Measurements from ENCODE around the gene SLC22A31. TPM values are rescaled to one million over a fixed set of nuclear protein-coding genes. Genes with fewer than 3 reads are reported as not detected.
A peak's percentile ranks its signal among the peaks of the same experiment; 100 is the strongest.

The SLC22A31 gene
- total RNA-seq, 2 experiments from 2014 or later = 0.25 to 0.34 TPM

DNA sequence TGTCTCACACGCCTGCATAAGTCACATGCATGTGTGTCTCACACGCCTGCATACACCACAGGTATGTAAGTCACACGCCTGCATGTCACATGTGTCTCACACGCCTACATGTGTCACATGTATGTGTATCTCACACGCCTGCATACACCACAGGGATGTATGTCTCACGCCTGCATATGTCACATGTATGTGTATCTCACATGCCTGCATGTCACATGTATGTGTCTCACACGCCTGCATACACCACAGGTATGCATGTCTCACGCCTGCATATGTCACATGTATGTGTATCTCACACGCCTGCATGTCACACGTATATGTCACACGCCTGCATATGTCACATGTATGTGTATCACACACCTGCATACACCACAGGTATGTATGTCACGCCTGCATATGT is 42.6 kb downstream of the SLC22A31 start:
- ATAC-seq (ENCODE audit: low read depth) (no peak), DNase-seq (no peak)
- H3K27me3 Mint-ChIP-seq = no peaks in the 10 kb centered on the region
- H3K27ac Mint-ChIP-seq = no peak overlapping the region
- no peaks in the 10 kb centered on the region for H3K36me3 Mint-ChIP-seq
- no peaks in the 10 kb centered on the region for H3K9me3 Mint-ChIP-seq
- no peaks in the 10 kb centered on the region for H3K4me1 Mint-ChIP-seq
- no peak overlapping the region for H3K4me3 Mint-ChIP-seq
- POLR2A ChIA-PET = no interaction called here

DNA sequence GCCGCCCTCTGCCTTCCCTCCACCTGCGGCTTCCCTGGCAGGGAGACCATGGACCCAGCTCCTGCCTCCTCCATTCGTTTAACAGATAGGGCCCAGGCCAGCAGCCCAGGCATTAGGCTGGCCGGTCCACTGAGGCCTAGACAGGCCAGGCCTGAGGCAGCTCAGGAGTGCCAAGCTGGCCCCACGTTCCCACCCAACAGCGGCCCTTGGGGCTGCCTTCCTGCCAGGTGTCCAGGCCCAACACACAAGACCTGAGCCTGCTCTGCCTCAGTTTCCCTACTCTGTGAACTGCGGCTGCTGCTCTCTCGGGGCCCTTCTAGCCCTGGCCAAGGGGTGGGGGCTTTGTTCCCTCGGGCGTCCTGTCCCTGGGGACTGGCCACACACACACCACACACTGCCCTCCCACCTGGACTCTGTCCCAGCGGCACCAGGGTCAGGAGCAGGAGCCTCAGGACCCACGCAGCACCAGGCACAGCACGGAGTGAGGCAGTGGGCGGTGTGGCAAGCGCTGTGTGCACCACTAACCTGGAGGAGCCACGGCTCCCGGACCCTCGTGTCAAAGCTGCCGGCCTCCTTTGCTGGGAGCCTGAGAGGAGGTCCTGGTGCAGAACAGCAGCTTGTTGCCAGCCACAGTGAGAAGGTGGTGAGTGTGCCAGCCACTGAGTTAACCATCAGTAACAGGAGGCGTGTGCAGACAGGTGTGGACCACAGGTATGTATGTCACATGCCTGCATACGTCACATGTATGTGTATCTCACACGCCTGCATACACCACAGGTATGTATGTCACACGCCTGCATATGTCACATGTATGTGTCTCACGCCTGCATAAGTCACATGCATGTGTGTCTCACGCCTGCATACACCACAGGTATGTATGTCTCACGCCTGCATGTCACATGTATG is 43.3 kb downstream of the SLC22A31 start:
- ATAC-seq (ENCODE audit: low read depth) (no peak), DNase-seq (no peak)
- Mint-ChIP-seq H3K9me3 (no peaks in the 10 kb centered on the region), H3K4me1 (no peaks in the 10 kb centered on the region), H3K4me3 (no peak overlapping the region), H3K27ac (no peak overlapping the region), H3K36me3 (no peaks in the 10 kb centered on the region), H3K27me3 (no peaks in the 10 kb centered on the region)
- POLR2A ChIA-PET = no interaction called here

DNA sequence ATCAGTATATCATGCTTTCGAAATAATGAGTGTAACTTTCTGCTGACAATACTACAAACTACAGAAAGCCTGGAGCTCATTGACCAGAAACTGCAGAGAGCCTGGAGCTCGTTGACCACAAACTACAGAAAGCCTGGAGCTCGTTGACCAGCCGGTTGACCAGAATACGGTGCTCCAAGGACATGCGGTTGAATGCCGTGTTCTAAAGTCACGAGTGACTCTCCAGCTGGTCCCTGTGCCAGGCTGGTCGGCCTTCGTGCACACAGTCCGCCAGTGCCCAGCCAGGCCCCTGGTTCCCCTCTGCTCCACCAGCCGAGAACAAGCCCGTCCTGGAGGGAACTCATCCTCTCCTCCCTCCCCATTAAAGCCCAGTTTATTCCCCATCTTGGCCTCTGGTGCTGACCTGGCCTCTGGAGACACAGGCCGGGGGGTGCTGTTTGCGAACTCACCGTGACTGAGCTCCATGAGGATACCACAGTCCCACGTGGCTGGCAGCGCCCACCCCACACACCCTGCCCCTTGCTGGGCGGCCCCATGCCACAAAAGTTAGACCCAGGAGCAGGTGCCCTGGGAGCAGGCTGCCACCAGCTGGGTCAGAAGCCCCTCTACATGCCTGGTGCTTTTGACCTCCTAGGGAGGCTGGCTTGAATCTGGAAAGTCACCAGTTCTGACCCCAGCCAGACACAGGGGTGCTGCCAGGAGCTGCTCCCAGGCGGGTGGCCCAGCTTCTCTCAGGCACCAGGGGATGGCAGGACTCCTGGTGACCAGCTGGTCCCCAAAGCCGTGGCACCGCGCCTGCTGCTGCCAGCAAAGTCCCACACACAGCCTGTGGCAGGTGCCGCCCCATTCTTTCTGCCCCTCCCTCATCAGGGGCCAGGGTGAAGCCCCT is 44.2 kb downstream of the SLC22A31 start:
- no peak overlapping the region for H3K4me3 Mint-ChIP-seq
- POLR2A ChIA-PET = no interaction called here
- H3K36me3 Mint-ChIP-seq = no peaks in the 10 kb centered on the region
- no peak for DNase-seq
- no peaks in the 10 kb centered on the region for H3K4me1 Mint-ChIP-seq
- H3K27ac Mint-ChIP-seq = no peak overlapping the region
- no peaks in the 10 kb centered on the region for H3K27me3 Mint-ChIP-seq
- no peaks in the 10 kb centered on the region for H3K9me3 Mint-ChIP-seq
- ATAC-seq (ENCODE audit: low read depth) = no peak

DNA sequence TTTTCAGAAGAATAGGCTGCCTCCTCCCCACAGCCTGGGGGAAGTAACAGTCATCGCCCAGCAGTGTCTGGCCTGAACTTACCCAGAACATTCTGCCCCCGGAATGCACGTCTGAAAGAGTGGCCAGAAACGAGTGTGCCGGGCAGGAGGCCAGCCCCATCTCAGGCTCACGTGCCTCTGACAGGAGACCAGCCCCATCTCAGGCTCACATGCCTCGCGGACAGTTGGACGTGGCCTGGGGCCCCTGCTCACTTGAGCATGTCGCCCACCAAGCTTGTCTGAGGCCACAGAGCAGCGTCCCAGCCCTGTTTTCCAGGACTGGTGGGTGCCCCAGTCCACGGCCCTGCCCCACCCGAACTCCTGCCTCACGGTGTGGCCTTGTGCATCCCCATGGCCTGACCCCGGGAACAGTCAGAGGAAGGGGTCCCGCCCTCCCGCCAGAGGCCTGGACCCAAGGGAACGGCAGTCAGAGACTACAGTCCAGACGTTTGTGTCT is 45.1 kb downstream of the SLC22A31 start:
- H3K27me3 Mint-ChIP-seq = no peaks in the 10 kb centered on the region
- H3K4me1 Mint-ChIP-seq = no peaks in the 10 kb centered on the region
- no peak overlapping the region for H3K4me3 Mint-ChIP-seq
- no peaks in the 10 kb centered on the region for H3K9me3 Mint-ChIP-seq
- no peak overlapping the region for H3K27ac Mint-ChIP-seq
- POLR2A ChIA-PET = no interaction called here
- DNase-seq (no peak), ATAC-seq (ENCODE audit: low read depth) (no peak)
- H3K36me3 Mint-ChIP-seq = peaks cover 4% of the 10 kb centered on the region

DNA sequence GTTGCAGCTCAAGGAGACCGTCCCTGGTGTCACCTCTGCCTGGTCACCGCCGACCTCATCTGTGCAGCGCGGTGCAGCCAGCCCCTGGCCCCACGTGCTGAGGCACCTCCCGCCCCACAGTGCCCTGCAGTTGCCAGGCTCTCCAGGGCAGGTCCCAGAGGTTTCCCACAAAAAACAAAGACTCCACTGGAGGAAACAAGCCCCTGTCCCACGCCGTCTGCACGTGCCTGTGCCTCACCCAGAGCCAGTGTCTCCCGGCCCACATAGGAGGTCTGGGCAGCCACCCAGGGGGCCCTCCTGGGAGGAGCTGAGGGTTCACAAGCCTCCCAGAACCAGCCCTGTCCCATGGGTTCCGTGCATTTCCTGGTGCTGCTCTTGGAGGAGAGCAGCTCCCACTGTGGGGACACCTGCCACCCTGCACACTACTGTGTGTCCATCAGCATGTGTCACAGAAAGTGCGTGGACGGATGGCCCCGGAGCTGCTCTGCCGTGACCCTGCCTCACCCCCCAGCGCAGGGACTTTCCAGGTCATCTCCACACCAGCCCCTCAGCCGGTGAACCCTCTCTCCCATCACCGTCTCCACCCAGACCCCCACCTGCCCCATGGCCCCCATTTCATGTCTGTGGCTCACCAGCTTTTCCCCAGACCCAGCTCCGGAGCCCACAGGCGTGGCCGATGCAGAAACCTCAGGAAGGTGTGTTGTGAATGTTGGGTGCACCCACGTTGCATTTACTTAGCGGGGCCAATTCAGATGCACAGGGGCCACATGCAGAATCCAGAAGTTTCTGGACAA is 45.8 kb downstream of the SLC22A31 start:
- Mint-ChIP-seq H3K9me3 (no peaks in the 10 kb centered on the region), H3K4me1 (no peaks in the 10 kb centered on the region), H3K4me3 (no peak overlapping the region), H3K36me3 (peaks cover 10% of the 10 kb centered on the region), H3K27me3 (no peaks in the 10 kb centered on the region), H3K27ac (no peak overlapping the region)
- POLR2A ChIA-PET = no interaction called here
- no peak for DNase-seq
- no peak for ATAC-seq (ENCODE audit: low read depth)

DNA sequence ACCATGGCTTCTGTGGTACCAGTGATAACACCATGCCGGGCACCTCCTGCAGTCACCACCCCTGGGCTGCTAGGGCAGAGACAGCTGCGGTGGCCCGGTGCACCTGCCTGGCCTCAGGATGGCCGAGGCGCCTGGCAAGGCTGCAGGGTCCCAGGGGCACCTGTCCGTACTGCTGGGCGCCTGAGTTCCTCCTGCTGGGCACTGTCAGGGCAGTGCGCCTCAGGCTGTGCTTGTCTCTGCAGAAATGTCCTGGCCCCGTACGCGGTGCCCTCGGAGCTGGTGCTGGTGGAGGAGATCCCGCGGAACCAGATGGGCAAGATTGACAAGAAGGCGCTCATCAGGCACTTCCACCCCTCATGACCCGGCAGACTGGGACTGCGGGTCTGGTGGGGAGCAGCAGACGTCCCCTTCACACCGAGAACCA is 46.5 kb downstream of the SLC22A31 start:
- peaks cover 18% of the 10 kb centered on the region for H3K36me3 Mint-ChIP-seq
- H3K27me3 Mint-ChIP-seq = no peaks in the 10 kb centered on the region
- no peak overlapping the region for H3K4me3 Mint-ChIP-seq
- POLR2A ChIA-PET = no interaction called here
- H3K4me1 Mint-ChIP-seq = no peaks in the 10 kb centered on the region
- no peak overlapping the region for H3K27ac Mint-ChIP-seq
- H3K9me3 Mint-ChIP-seq = peaks cover 3% of the 10 kb centered on the region
- no peak for ATAC-seq (ENCODE audit: low read depth)
- no peak for DNase-seq

DNA sequence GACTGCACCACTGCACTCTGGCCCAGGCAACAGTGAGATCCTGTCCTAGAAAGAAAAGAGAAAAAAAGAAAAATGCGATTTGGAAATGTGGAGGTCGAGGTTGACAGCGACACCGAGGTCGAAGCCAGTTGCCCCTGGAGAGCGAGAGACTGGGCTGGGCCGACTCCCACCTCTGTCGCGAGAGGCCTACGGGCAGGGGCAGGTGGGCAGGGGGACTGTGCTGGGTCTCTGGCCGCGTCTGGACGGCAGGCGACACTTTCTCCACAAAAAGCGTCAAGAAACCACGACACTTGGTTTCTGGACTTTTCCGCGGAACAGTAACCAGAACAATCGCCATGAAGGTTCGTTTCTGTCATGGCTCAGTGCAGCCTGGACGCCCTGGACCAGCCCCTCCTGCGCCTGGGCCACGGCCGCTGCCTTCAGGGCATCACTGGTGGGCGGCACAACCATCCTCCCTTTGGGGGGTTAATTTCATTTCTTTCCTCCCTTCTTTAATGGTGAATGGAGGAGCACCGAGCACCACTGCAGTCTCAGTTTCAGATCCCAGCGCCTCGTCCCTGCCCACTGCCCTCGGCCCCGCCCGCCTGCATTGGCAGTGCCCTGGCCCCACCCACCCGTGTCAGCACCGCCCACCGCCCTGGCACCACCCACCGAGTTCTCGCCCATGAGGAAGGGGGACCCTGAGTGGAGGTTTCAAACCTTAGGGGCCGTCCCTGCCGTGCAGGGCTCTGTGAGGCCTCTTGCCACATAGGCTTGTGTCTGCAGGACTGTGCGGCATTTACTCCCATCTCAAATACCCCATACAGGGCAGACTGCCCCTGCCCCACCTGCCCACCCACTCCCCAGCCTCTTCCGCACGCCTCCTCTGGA is 47.3 kb downstream of the SLC22A31 start:
- no peak overlapping the region for H3K4me3 Mint-ChIP-seq
- H3K27me3 Mint-ChIP-seq = no peaks in the 10 kb centered on the region
- peaks cover 22% of the 10 kb centered on the region for H3K36me3 Mint-ChIP-seq
- ATAC-seq (ENCODE audit: low read depth) = no peak
- no peak for DNase-seq
- no peaks in the 10 kb centered on the region for H3K4me1 Mint-ChIP-seq
- H3K27ac Mint-ChIP-seq = no peak overlapping the region
- POLR2A ChIA-PET = no interaction called here
- peaks cover 4% of the 10 kb centered on the region for H3K9me3 Mint-ChIP-seq

DNA sequence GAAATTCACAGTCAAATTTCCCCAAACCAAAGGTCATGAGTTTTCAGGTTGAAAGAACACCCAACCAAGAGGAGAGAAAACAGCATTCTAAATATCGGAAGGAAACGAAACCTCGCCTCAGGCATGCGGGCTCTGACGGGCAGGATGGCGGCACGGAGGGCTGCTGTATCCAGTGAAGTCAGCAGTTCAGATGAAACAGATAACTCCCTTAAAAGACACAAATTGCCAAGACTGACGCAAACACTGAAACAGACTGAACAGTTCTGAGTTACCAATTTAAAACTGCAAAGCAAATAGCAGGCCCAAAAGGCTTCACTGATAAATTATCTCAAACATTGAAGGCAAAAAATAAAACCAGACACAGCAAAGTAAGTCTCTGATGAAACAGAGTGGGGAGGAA is 49.4 kb downstream of the SLC22A31 start:
- no peak for ATAC-seq (ENCODE audit: low read depth)
- peaks cover 4% of the 10 kb centered on the region for H3K9me3 Mint-ChIP-seq
- H3K36me3 Mint-ChIP-seq = peaks cover 36% of the 10 kb centered on the region
- H3K4me1 Mint-ChIP-seq = no peaks in the 10 kb centered on the region
- no peak overlapping the region for H3K4me3 Mint-ChIP-seq
- POLR2A ChIA-PET = no interaction called here
- H3K27me3 Mint-ChIP-seq = no peaks in the 10 kb centered on the region
- no peak overlapping the region for H3K27ac Mint-ChIP-seq
- DNase-seq = no peak

DNA sequence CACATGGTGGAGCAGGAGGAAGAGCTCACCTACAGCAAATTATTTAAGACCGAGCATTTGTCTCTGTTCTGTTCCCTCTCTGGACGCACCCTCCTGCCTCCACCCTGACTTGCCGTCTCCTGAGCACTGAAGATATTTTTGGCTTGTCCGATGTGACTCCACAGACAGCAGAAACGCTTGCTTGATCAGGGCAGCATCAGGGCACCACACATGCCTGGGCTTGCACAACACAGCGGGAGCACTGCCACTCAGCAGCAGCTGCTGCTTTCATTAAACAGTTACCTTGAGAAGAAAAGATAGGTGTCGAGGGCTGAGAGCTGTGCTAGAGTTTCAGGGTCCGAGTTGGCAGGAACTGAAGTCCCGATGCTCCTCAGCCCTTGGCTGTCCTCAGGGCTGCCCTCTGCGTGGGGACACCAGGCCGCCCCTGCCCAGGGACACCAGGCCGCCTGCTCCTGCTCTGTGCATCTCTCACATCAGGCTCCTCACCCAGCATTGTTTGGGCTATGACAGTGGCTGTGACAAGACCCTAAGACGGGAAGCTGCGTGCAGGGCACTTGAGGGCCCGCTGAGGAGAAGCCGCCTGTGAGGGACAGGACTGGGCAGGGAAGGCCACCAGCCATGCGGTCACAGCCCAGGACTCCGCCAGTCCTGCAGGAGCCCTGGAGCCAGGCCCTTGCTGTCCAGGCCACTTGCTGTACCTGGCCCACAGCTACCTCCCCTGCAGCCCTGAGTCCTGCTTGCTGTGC is 50.1 kb downstream of the SLC22A31 start:
- POLR2A ChIA-PET = no interaction called here
- ATAC-seq (ENCODE audit: low read depth) (no peak), DNase-seq (no peak)
- no peak overlapping the region for H3K4me3 Mint-ChIP-seq
- H3K27me3 Mint-ChIP-seq = no peaks in the 10 kb centered on the region
- H3K4me1 Mint-ChIP-seq = no peaks in the 10 kb centered on the region
- peaks cover 4% of the 10 kb centered on the region for H3K9me3 Mint-ChIP-seq
- peaks cover 37% of the 10 kb centered on the region for H3K36me3 Mint-ChIP-seq
- peak overlapping the region; percentile 45 for H3K27ac Mint-ChIP-seq

DNA sequence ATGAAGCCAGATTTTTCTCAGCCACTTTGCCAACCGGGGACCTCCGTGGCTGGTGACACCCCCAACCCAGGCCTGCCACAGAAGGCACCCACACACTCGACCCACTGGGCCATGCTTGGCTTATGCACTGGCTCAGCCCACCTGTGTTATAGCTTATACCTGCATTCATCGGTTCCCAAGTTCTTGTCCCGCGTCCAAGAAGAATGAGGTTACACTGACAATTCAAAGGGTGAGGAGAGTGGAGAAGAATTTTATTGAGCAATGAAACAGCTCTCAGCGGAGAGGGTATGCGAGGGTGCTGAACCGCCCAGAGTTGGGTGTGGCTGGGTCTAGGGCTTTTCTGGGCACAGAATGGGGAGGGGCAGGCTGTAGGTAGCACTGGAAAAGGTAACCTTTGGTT is 51.0 kb downstream of the SLC22A31 start:
- POLR2A ChIA-PET = no interaction called here
- ATAC-seq (ENCODE audit: low read depth) (no peak), DNase-seq (no peak)
- H3K9me3 Mint-ChIP-seq = peaks cover 4% of the 10 kb centered on the region
- H3K4me3 Mint-ChIP-seq = no peak overlapping the region
- peaks cover 37% of the 10 kb centered on the region for H3K36me3 Mint-ChIP-seq
- no peak overlapping the region for H3K27ac Mint-ChIP-seq
- H3K27me3 Mint-ChIP-seq = no peaks in the 10 kb centered on the region
- H3K4me1 Mint-ChIP-seq = no peaks in the 10 kb centered on the region

DNA sequence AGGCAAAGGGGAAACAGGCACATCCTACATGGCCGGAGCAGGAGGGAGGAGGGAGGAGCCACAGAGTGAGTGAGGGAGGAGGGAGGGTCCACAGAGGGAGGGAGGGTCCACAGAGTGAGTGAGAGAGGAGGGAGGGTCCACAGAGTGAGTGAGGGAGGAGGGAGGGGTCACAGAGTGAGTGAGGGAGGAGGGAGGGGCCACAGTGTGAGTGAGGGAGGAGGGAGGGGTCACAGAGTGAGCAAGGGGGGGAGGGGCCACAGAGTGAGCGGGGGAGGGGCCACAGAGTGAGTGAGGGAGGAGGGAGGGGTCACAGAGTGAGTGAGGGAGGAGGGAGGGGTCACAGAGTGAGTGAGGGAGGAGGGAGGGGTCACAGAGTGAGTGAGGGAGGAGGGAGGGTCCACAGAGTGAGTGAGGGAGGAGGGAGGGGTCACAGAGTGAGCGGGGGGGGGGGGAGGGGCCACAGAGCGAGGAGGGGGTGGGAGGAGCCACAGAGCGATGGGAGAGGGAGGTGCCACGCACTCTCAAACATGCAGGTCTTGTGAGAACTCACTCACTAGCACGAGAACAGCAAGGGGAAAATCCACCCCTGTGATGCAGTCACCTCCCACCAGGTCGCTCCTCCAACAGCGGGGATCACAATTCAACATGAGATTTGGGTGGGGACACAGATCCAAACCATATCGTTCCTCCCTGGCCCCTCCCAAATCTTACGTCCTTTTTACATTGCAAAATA is 53.1 kb downstream of the SLC22A31 start:
- peaks cover 4% of the 10 kb centered on the region for H3K9me3 Mint-ChIP-seq
- H3K27ac Mint-ChIP-seq = no peak overlapping the region
- DNase-seq (no peak), ATAC-seq (ENCODE audit: low read depth) (no peak)
- POLR2A ChIA-PET = no interaction called here
- no peak overlapping the region for H3K4me3 Mint-ChIP-seq
- peaks cover 37% of the 10 kb centered on the region for H3K36me3 Mint-ChIP-seq
- no peaks in the 10 kb centered on the region for H3K27me3 Mint-ChIP-seq
- no peaks in the 10 kb centered on the region for H3K4me1 Mint-ChIP-seq
